Upper lobe of left lung (tissue), 4 donors: ENCODE measurements around the gene PAM.

Experiments
- EP300 ChIP-seq, 4 donors: sonication (generic); formaldehyde crosslinking; IDR thresholded peaks; one replicate each; pipeline ENCODE4 v1.5.1; 2017; ENCODE audit warnings: antibody characterized with exemption in 4 of 4, control low read depth in 2 of 4
- POLR2A ChIP-seq, 4 donors: fragments of 450-650 bp; IDR thresholded peaks; one replicate each; pipeline ENCODE4 v1.5.1; 2016 to 2017; ENCODE audit warnings: antibody characterized with exemption in 4 of 4, mild to moderate bottlenecking in 2 of 4
- POLR2AphosphoS5 ChIP-seq, 2 donors: sonication (generic); formaldehyde crosslinking; IDR thresholded peaks; one replicate each; pipeline ENCODE4 v1.5.1; 2017; ENCODE audit warnings: antibody characterized with exemption in 2 of 2
- TF ChIP-seq, protein P1 (sequence below), 6 experiments: fragments of 450-650 bp in 4 of 6; fragments of 200-600 bp in 2 of 6; sonication (generic) in 2 of 6; IDR thresholded peaks; one replicate each; pipeline ENCODE4 v1.5.1; 2016 to 2019; ENCODE audit warnings: antibody characterized with exemption in 6 of 6

DNA sequence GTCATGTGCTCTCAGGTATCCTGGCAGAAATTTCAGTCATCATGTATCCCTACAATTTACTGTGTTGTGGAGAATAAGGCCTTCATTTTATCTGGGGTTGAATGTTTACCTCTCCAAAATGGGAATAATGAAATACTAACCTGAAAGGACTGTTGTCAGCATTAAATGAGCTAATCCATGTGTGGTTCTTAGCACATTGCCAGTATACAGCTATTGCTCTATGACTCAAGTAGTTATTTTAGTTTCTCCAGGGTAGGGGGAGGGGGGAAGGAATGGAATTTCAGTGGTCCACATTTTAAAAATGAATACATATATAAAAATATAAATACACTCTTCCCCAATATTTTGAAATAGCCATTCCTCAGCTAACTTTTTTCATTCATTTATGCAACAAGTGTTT, 3.5 kb downstream of the PAM start:
- TF ChIP-seq, protein P1, sequence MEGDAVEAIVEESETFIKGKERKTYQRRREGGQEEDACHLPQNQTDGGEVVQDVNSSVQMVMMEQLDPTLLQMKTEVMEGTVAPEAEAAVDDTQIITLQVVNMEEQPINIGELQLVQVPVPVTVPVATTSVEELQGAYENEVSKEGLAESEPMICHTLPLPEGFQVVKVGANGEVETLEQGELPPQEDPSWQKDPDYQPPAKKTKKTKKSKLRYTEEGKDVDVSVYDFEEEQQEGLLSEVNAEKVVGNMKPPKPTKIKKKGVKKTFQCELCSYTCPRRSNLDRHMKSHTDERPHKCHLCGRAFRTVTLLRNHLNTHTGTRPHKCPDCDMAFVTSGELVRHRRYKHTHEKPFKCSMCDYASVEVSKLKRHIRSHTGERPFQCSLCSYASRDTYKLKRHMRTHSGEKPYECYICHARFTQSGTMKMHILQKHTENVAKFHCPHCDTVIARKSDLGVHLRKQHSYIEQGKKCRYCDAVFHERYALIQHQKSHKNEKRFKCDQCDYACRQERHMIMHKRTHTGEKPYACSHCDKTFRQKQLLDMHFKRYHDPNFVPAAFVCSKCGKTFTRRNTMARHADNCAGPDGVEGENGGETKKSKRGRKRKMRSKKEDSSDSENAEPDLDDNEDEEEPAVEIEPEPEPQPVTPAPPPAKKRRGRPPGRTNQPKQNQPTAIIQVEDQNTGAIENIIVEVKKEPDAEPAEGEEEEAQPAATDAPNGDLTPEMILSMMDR (IDR thresholded peaks at IDR 0.05) = no peak
- TF ChIP-seq POLR2A (IDR thresholded peaks at IDR 0.05) = no peak
- TF ChIP-seq EP300 (IDR thresholded peaks at IDR 0.05) = no peak
- TF ChIP-seq POLR2AphosphoS5 (IDR thresholded peaks at IDR 0.05) = no peak
